Globus pallidus (tissue), 1 donor: ENCODE data around the gene HEATR5A.
A peak's percentile ranks its signal among the peaks of the same experiment; 100 is the strongest.
"Not testable (repeated sequence)": the region's sequence is repeated elsewhere in the genome, so short reads cannot be mapped to it uniquely, and the experiment has no call there.

Experiments used
- DNase-seq: peaks from one replicate; pipeline ENCODE4 v3.0.0-alpha.2; 2015; ENCODE audit warnings: low spot score

Gene HEATR5A

DNA sequence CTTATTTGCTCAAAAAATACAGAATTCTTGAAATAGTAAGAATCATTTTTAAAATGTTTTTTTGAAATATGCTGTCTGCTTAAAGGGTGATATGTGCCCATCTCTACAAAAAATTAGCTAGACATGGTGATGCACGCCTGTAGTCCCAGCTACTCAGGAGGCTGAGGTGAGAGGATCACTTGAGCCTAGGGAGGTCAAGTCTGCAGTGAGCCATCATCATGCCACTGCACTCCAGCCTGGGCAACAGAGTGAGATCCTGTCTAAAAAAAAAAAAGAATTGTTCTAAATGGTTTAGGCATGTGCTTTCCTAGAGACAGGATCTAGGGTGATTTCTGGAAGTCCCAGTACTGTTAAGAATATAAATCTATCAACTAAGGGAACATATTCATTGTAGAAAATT, 137.2 kb downstream of the HEATR5A start:
- DNase-seq: no peak

DNA sequence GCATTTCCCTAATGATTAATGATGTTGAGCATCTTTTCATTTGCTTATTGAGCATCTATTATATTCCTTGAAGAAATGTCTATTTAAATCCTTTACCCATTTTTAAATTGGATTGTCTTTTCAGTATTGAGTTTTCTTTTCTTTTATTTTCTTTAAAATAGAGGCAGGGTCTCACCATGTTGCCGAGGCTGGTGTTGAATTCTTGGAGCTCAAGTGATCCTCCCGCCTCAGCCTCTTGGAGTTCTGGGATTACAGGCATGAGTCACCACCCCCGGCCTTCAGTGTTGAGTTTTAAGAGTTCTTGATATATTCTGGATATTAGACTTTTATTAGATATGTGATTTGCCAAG, 139.5 kb downstream of the HEATR5A start:
- DNase-seq: no peak

DNA sequence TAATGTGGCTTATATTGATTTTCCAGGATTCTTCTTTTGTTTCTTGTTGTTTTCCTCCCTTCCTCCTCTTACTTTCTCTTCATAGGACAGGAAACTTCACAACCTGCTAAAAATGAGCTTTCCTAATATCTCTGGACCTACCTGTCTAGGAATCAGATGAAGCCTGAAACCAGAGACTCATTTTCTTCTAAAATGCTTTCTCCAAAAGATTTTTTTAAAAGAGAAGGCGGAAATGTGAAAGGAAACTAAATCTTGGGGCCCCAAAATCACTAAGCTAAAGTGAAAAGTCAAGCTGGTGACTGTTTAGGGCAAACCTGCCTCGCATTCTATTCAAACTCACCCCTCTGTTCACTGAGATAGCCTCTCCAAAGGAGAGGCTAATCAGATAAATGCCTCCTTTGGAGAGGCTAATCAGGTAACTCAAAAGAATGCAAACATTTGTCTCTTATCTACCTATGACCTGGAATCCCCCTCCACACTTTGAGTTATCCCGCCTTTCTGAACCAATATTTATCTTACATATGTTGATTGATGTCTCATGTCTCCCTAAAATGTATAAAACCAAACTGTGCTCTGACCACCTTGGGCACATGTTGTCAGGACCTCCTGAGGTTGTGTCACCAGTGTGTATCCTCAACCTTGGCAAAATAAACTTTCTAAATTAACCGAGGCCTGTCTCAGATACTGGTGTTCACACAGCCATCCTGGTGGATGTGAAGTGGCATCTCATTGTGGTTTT, 140.0 kb downstream of the HEATR5A start:
- DNase-seq: no peak

DNA sequence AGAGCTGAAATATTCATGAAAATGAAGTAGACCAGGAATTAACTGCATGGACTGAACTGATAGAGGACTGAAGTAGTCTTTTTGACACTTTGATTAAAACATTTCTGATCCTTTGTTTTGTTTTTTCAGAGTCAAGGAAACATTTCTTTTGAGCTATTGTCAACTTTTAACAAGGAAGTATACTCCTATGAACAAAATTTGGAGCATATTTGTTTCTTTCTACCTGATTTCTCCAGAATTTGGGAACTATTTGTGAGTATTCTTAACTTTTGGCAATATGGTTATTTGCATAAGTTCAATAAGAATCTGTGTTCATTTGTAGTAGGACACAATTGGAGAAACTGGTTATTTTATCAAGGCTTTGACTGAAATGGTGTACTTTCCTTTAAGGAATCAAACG, 141.5 kb downstream of the HEATR5A start:
- no peak for DNase-seq

DNA sequence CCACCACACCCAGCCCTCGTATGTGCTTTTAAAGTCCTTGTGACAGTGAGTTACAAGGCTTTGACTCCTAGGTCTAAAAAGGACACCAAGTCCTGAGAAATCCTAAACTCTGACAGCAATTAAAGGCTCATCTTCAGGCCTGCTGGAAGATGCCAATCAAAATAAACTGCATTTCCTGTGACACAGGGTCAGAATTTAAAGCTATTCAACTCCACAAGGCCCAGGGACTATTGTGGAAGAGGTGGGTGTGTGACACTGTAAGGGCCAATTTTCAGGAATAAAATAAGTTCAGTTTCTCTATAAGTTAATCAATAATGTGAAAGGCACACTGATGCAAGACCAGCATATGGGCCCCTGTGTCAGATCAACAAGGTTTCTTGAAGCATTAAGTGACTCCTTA, 143.3 kb downstream of the HEATR5A start:
- DNase-seq: no peak

DNA sequence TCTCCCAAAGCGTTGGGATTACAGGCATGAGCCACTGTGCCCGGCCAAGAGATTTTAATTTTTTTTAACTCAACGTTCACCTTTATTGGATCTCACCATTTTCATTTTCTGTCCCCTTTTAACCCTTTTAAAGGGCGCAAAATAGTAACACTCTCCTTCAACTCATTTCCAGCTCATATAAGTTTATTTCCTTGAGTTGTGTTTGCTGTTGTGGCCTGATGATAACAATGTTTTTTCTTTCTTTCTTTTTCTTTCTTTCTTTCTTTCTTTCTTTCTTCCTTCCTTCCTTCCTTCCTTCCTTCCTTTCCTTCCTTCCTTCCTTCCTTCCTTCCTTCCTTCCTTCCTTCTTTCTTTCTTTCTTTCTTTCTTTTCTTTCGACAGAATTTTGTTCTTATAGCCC, 143.9 kb downstream of the HEATR5A start:
- not testable (repeated sequence) for DNase-seq

DNA sequence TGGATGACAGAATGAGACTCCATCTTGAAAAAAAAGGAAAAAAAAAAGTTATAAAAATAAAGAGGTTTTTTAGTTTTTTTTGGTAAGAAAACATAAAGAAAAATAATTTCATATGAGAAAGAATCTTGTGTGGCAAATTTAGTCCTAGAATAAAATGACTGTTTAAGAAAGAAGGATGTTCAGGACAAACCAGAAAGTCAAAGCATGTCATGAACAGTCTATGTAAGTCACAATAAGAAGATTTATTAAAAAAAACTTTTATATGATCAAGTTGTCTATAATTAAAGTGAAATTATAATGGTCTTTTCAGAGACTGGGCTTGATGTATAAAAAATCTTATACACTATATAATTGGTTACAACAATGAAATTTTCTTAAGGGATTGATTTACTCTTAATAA, 144.6 kb downstream of the HEATR5A start:
- no peak for DNase-seq

DNA sequence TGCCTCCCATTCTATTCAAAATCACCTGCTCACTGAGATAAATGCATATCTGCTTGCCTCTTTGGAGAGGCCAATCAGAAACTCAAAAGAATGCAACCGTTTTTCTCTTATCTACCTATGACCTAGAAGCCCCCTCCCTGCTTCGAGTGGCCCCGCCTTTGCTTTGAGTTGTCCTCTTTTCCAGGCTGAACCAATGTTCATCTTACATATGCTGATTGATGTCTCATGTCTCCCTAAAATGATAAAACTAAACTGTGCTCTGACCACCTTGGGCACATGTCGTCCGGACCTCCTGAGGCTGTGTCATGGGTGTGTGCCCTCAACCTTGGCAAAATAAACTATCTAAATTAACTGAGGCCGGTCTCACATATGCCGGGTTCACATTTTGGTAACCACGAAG, 148.7 kb downstream of the HEATR5A start:
- DNase-seq: no peak

DNA sequence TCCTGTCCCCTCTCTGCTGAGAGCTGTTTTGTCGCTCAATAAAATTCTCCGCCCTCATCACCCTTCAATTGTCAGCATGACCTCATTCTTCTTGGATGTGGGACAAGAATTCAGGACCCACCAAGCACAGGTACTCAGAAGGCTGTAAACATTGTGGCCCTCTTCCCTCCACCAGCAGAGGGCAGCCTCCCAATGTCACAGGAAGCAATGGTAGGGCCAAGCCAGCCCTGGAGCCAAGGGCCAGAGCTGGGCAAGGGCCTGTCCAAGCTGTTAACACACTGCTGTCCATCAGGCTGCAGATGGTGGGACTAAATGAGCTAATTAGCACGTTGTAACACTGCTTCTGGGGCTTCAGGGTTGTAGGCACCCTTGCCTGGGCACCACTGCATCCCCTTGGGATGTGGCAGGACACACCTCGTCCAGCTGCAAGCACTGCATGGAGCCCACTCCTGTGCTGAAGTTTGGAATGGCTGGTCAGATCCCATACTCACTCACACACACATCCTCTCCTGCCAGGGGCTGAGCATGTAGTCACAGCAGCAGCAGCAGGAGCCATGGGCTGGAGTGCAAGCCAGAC, 150.1 kb downstream of the HEATR5A start:
- DNase-seq: no peak

DNA sequence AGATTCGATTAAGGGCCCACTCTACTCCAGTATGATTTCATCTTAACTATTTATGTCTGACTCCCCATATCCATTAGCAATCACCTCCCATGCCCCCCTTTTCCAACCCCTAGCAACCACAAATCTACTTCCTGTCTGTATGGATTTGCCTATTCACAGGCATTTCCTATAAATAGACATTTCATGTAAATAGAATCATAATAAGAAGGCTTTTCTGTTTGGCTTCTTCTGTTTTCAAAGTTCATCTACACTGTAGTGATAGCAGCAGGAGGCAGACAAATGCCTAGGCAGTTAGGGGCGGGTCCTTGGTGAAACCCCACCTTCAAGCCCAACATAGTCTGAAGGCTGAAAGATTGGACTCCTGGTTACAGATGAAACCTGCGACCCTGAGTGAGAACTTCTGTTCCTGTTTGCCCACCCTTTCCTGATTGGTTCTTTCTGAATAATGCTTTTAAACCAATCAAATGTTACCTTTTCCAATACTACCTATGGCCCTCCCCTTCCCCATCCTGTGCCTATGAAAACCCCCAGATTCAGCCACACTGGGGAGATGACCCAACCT, 150.6 kb downstream of the HEATR5A start:
- no peak for DNase-seq

DNA sequence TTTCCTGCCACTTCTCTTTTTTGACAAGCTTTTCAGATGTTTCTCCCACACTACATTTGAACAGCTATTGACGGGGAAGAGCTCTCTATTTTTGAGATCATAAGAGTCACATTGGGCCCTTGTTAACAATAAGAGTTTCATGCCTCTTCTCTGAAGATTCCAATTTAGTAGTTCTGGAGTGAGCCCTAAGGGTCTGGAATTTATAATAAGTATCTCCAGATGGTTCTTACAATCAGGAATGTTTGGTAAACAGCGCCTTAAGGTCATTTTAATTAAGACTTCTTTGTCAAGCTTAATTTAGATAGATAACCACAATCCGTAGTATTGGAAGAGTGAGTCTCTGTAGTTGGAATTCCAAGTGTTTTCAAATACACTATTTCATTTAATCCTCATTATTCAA, 152.1 kb downstream of the HEATR5A start:
- DNase-seq: no peak

DNA sequence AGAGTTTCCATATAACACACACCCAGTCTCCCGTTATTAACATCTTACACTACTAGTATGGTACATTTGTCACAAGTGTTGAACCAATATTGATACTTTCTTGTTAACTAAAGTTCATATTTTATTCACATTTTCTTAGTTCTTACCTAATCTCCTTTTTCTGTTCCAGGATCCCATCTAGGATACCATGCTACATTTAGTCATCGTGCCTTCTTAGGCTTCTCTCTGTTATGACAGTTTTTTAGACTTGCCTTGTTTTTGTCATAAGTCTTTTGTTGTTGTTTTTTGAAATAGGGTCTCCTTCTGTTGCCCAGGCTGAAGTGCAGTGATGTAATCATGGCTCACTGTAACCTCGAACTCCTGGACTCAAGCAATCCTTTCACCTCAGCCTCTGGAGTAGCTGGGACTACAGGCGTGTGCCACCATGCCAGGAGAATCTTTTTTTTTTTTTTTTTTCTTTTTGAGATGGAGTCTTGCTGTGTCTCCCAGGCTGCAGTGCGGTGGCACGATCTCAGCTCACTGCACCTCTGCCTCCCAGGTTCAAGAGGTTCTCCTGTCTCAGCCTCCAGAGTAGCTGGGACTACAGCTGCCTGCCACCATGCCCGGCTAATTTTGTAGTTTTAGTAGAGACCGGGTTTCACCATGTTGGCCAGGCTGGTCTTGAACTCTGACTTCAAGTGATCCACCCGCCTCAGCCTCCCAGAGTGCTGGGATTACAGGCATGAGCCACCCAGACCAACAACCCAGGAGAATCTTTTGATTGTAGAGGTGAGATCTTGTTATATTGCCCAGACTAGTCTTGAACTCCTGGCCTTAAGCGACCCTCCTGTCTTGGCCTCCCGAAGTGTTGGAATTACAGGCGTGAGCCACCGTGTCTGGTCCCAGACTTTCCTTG, 153.7 kb downstream of the HEATR5A start:
- no peak for DNase-seq

DNA sequence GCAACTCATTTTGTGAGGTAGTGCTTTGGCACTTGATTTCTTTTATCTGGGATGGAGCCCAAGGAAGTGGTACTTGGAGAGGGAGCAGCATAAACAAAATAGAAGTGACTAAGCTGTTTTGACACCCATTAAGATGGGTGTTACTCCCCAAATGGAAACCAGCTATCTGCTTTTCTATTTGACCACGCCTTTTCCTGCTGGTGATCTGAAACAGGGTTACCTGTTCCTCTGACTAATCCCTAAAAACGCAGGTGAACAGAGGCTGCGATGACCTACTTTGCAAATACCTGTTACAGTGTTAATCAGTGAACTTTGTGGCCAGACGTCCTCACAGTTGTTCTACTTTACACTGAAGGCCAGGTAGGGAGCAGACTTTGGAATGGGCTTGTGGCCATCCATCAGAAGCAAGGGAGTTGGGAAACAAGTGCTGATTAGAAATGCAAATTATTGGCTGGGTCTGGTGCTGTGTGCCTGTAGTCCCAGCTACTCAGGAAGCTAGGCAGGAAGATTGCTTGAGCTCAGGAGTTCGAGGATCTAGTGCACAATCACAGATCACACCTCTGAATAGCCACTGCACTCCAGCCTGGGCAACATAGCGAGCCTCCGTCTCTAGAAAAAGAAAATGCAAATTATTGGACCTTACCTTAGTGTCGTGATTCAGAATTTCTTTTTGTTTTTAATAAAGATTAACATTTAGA, 154.5 kb downstream of the HEATR5A start:
- DNase-seq: no peak

DNA sequence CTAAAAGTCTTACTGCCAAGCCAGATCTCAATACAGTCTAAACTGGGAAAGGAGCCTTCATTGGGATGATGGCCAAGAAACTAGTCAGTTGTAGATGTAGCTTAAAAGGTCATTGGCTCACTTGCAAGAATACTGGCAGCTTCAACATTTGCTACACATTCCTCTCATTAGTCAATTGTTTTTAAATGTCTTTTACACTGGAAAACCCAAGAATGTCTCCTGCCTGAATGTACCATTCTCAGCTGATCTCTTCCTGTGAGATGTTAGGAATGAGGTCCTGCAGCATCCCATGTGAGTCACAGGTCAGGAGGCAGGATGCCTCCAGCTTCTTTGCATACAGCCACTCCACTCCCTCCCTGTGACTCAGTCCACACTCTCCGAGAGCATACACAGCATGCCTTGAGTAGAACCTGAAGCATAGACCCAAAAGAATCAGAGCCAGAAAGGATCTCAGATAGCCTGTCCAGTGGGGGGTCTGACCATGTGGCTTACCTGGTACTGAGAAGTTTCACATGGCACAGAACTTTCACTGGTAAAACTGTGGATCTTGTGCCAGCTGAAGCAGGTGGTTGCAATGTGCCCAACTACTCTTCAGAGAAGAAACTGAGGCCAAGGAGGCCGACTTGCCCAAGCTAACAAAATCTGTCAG, 156.7 kb downstream of the HEATR5A start:
- DNase-seq: peak; percentile 11

DNA sequence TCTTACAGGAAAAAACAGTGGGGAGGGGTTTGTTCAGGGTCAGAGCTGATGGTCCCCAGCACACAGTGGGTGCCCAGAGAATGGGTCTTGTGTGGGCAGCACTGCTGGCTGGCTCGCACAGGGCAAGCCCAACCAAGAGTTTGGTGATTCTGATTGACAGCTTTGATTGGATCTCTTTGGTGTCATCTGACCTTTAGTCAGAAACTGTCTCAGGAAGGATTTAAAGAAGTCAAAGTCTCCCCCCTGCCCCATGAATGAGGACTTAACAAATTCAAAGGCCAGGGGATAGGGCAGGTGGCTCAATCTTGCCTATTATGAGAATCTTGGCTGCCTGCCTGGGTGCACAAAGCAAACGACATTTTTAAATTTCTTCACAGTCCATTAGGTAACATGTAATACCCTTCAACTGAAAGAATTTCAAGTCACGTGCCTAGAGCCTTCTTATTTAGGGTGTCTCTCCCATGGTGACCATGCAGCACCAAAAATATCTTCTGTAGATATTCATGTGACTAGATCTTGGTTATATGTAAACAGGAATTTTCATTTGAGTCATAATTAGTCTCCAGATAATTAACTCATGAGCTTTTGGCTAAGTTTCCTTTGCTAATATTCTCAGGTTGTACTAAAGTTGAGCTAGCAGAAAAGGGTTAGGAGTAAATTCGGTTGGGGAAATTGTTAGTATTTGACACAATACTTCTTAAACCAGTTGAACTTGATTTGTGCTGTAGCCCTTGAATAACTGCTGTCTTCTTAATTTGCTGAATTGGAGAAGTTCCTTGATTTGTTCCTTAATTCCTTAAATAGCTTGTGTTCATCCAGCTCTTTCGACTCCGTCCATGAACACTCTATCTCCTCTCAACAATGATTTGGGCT, 158.3 kb downstream of the HEATR5A start:
- no peak for DNase-seq

DNA sequence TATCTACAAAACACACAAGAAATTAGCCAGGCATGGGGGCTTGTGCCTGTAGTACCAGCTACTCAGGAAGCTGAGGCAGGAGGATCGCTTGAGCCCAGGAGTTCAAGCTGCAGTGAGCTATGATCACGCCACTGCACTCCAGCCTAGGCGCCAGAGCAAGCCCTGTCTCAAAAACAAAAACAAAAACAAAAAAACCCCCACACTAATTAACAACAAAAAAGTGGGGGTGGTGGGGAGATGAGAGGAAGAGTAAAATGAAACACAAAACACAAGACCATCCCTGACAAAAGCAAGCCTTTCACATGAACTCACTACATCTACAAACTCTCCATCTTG, 158.9 kb downstream of the HEATR5A start:
- no peak for DNase-seq

DNA sequence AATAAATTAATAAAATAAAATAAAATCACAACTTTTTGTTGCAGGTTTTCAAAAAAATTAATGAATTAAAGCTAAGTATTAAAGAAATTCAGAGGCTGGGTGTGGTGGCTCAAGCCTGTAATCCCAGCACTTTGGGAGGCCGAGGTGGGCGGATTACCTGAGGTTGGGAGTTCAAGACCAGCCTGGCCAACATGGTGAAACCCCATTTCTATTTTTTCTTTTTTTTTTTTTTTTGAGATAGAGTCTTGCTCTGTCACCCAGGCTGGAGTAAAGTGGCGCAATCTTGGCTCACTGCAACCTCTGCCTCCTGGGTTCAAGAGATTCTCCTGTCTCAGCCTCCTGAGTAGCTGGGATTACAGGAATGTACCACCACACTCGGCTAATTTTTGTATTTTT, 161.3 kb downstream of the HEATR5A start:
- not testable (repeated sequence) for DNase-seq

DNA sequence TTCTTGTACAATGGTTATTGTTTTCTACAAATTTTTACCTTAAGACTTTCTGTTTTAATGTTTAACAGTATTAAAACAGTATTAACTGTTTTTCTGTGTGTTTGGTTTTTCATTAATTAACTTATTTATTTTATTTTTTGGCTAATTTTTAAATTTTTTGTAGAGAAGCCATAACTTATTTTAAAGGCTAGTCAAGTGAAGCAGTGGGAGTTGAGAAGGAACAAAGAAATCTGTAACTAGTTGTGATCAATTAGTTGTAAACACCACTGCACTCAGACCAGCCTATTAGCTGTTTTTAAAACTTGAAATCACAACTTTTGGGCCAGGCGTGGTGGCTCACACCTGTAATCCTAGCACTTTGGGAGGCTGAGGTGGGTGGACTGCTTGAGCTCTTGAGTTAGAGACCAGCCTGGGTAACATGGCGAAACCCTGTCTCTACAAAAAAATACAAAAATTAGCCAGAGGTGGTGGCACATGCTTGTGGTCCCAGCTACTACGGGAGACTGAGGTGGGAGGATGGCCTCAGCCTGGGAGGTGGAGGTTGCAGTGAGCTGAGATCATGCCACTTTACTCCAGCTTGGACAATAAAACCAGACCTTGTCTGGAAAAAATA, 161.8 kb downstream of the HEATR5A start:
- DNase-seq: no peak

DNA sequence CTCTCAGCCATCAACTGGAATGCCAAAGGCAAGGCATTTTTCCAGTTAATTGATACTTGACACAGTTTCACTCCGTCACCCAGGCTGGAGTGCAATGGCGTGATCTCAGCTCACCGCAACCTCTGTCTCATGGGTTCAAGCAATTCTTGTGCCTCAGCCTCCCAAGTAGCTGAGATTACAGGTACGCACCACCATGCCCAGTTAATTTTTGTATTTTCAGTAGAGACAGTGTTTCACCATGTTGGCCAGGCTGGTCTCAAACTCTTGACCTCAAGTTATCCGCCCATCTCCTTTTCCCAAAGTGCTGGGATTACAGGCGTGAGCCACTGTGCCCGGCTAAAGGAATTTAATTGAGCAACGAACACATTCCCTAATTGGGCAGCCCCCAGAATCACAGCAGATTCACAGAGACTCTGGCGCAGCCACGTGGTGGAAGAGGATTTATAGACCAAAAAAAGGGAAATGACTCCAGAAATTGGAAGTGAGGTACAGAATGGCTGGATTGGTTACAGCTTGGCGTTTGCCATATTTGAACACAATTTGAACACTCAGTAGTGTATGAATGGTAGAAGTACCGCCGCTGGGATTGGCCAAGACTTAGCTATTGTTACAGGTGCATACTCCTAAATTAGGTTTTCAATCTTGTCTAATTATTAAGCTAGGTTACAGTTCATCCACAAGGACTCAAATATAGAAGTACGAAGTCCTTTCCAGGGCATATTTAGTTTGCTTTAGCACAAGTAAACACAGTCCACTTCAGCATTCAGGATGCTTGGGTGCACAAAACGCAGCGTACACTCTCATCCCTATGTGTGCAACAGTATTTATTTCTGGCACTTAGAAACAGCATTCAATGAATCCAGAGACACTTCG, 162.6 kb downstream of the HEATR5A start:
- DNase-seq: not testable (repeated sequence)

DNA sequence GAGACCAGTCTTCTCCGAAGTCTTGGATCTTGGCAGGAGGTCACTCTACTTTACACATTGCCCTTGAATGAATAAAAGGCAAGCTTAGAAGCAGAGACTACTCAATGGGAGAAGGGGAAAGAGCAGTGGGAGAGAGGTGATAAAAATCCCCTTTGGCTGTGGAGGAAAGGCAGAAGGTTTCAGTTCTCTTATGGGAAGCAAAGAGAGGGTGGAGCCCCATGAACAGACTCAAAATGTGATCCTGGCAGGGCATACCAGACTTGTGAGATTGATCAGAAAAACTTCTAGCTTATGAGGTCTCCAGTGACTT, 163.2 kb downstream of the HEATR5A start:
- no peak for DNase-seq
